D721Med (cell line): ENCODE measurements around the gene PPP2R5C.

Experiments used
- DNase-seq: peaks from one replicate; pipeline ENCODE4 v3.0.0; 2011; ENCODE audit warnings: low spot score; ENCODE audit not compliant: insufficient read length
- FAIRE-seq: peaks from 2 replicates; lab custom pipeline; 2011; peaks lifted over from hg19 to GRCh38; lab: Jason Lieb, UNC
- TF ChIP-seq, protein P1 (sequence below): IDR thresholded peaks from 2 replicates; pipeline ENCODE4 v1.5.1; 2012; ENCODE audit warnings: mild to moderate bottlenecking, control low read depth; ENCODE audit not compliant: insufficient read depth; ENCODE audit errors: missing control alignments

PPP2R5C gene

DNA sequence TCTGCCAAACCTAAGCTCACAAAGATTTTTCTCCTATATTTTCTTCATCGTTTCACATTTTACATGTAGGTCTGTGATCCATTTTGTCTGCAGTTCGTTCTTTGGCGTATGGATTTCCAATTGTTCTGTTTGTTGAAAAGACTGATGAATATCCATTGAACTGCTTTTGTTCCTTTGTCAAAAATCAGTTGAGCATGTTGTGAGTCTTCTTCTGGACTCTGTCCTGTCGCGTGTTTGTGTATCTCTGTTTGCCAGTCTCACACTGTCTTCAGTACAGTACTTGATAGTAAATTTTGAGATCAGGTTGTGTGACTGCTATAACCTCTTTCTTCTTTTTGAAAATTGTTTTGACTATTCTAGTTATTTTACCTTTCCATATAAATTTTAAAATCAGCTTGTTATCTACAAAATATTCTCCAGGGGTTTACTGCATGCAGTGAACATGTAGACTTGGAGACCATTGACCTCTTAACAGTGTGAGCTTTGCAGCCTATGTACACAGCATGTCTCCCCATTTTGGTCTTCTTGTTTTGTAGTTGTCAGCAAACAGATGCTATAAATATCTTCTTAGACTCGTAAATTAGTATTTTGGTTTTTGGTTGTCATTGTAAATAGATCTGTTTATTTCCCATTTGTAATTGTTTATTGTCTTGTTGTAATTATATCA lies 108.9 kb downstream of the PPP2R5C start:
- DNase-seq (no peak), FAIRE-seq (no peak)
- TF ChIP-seq, protein P1, sequence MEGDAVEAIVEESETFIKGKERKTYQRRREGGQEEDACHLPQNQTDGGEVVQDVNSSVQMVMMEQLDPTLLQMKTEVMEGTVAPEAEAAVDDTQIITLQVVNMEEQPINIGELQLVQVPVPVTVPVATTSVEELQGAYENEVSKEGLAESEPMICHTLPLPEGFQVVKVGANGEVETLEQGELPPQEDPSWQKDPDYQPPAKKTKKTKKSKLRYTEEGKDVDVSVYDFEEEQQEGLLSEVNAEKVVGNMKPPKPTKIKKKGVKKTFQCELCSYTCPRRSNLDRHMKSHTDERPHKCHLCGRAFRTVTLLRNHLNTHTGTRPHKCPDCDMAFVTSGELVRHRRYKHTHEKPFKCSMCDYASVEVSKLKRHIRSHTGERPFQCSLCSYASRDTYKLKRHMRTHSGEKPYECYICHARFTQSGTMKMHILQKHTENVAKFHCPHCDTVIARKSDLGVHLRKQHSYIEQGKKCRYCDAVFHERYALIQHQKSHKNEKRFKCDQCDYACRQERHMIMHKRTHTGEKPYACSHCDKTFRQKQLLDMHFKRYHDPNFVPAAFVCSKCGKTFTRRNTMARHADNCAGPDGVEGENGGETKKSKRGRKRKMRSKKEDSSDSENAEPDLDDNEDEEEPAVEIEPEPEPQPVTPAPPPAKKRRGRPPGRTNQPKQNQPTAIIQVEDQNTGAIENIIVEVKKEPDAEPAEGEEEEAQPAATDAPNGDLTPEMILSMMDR: no peak

DNA sequence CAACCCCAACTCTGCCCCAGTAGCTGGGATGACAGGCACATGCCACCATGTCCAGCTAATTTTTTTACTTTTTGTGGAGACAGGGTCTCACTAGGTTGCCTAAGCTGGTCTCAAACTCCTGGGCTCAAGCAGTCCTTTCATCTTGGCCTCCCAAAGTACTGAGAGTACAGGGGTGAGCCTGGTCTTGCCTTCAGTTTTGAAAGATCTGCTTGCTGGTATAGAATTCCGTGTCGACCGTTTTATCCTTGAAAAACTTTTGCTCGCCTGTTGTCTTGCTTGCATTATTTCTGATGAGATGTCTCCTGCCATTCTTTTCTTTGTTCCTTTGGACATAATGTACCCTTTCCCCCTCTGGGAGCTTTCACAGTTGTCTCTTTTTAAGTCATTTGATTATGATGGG lies 110.8 kb downstream of the PPP2R5C start:
- TF ChIP-seq, protein P1: no peak
- no peak for FAIRE-seq
- no peak for DNase-seq

DNA sequence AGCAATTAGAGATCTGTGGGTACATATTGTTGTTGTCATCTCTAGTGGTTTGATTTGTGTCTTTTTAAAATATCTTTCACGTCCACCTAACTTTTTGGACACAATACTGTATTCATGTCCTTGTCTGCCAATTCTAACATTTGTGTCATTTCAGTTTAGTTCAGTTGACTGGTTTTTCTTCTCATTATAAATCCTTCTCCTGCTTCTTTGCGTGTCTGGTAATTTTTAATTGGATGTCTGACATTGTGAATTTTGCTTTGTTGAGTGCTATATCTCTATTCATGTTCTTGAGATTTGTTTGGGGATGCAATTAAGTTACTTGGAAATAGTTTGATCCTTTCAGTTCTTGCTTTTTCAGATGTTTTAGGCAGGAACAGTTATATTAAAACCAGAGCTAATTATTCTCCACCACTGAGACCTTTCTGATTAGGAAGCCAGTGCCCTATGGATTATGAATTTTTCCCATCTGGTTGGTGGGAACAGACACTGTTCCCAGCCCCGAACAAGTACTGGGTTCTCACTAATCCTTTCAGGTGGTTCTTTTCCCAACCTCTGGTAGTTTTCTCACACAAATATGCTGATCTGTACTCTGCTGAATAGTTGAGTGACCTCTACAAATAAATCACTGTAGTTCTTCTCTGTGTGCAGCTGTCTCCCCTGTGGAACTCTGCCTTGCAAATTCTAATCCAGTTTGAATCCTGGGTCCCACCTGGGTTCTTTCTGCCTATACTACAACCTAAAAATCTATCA lies 111.7 kb downstream of the PPP2R5C start:
- no peak for FAIRE-seq
- DNase-seq: no peak
- TF ChIP-seq, protein P1: no peak

DNA sequence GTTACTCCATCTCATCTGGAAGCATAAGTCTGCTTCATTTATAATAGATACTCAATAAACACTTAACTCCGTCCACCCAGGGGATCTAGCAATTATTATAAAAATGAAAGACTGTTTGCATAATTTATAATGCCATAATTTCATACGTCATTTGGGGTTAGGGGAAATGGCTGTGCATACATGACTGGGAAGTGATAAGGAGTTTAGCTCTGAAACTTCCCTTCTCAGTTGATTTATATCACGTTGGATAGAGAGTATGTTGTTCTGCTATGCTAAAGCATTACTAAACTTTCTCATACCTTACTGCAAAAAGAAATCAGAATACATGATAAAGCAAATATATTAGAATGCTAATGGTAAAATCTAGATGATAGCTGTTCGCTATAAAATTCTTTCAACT lies 112.5 kb downstream of the PPP2R5C start:
- DNase-seq (no peak), FAIRE-seq (no peak)
- TF ChIP-seq, protein P1: no peak

DNA sequence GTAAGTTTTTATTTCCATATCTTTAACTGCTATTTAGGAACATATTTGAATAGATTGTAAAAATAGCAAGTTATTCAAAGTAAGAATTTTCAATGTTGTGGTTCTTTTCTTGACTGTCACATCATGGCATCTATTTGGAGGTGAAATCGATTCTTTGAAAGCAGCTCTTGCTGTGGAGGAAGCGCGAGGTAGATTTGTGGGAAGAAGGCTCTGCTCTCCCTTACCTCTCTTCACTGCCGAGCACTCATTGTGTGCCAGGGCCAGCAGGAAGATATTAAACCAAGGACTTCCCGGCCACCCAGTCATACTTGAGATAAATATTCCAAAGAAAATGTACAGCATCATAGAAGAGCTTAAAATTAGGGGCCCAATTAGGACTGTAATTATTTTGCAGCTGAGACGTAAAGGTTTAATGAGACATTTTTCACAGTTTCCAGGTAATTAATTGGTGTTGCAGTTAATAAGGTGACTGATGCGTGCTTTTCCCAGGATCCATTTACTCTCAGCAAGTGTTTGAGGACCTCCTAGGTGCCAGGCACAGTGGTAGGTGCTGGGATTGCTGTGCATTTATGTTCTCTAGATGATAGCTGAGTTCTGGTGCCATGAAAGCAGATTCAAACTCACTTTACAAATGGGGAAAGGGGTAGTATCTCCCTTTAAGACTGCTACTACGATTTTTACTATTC lies 113.7 kb downstream of the PPP2R5C start:
- TF ChIP-seq, protein P1: no peak
- DNase-seq (no peak), FAIRE-seq (no peak)

DNA sequence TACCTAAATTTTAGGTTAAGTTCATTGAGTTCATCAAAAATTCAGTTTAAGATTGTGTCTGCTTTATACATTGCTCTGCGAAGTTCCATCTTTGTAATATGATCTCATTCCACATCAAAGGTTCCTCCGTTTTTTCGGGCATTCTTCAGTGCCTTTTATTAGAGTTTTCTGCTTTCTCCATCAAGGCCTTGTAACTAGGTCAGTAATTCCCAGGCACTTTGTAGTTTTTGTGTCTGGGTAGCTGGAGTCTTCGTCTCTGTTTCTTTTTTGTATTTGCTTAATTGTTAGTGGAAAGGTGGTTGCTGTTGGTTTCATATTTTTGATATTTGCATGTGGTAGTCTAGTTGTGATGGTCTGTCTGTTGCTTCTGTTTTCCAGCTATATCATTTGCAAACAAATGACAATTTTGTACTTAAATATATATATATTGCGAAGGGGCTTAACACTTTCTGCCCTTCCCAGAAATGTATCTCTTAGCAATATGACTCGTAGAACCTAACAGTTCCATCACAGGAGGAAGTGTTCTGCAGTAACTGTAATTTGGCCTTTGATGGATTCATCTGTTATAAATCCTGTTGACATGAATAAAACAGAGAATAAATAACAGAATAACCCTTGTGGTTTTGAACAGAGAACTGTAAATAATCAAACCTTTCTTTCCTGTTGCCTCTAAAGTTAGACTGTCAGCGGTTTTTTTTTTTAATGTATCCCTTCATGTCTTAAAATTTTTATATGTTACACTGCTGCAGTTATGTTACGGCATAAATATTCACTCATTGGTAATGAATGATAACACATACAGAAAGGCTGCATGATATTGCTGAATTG lies 114.4 kb downstream of the PPP2R5C start:
- FAIRE-seq (no peak), DNase-seq (no peak)
- TF ChIP-seq, protein P1: no peak
